Measurements from ENCODE around the gene C11orf71.

DNA sequence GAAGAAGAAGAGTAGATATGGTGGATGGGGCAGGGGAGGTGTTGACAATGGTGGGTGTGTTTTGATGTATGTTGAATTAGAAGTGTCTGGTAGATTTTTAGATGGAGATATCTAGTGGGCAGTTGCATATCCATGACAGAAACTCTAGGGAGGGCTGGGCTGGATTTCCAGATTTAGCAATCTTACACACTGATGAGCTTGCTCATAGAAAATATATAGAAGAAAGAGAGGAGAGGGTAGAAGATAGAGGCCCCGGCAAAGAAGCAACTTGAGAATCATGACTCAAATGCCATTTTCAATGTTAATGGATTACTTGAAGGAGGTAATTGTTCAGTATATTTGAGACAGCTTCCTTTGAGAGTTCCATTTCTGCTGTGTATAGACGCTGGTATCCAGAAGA is 47.1 kb upstream of the C11orf71 start:
- no peak for TF ChIP-seq YY1 (IDR thresholded peaks at IDR 0.05; ENCODE audit: extremely low read depth, insufficient replicate concordance, low read depth, low read length)
- TF ChIP-seq, protein P1, sequence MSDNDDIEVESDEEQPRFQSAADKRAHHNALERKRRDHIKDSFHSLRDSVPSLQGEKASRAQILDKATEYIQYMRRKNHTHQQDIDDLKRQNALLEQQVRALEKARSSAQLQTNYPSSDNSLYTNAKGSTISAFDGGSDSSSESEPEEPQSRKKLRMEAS (IDR thresholded peaks at IDR 0.05): no peak

All from HCT116 (cell line).